AG04449 (cell line): ENCODE data around the gene PRKCE.

Source experiments
- CTCF ChIA-PET: fragments of 350-600 bp; formaldehyde crosslinking; extraction: SDS; loops from one replicate; lab custom pipeline; 2021; ENCODE audit warnings: antibody characterized with exemption; lab: Yijun Ruan, JAX
- POLR2A ChIA-PET: fragments of 400-600, 350-600 bp; formaldehyde crosslinking; extraction: SDS; loops from one replicate; lab custom pipeline; 2020; ENCODE audit warnings: antibody characterized with exemption, inconsistent platforms; lab: Yijun Ruan, JAX
- DNase-seq: peaks from one replicate; pipeline ENCODE4 v3.0.0-alpha.2; 2010; ENCODE audit warnings: low read depth, low spot score
- H3K4me3 ChIP-seq: 2 replicates; pipeline ENCODE4 v1.5.1; 2011; ENCODE audit warnings: low read depth, mild to moderate bottlenecking, control low read depth, low read length
- TF ChIP-seq, protein P1 (sequence below): IDR thresholded peaks from one replicate; pipeline ENCODE4 v1.5.1; 2011; ENCODE audit warnings: mild to moderate bottlenecking, moderate library complexity, low read length, control low read depth, inconsistent platforms; ENCODE audit not compliant: insufficient read depth; ENCODE audit errors: missing control alignments

The PRKCE gene

DNA sequence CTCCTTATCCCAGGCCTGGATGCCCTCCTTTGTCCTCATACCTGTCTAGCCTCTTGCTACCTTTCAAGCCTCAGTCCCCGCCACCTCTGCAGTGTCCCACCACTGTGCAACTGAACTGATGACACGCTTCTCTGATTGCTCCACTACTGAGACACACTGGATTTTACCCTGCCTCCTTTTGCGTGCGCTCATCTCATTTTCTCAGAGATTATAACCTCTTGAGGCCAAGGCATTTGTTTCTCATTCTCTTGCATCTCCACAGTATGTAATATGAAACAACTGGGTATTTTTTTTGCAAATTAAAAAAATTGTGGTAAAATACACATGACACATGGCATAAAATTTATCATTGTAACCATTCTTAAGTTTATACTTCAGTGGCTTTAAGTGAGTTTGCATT lies 95.4 kb downstream of the PRKCE start:
- no peak overlapping the region for H3K4me3 ChIP-seq
- ChIA-PET CTCF (no interaction called here), POLR2A (no interaction called here)
- peak; percentile 24 for DNase-seq
- TF ChIP-seq, protein P1, sequence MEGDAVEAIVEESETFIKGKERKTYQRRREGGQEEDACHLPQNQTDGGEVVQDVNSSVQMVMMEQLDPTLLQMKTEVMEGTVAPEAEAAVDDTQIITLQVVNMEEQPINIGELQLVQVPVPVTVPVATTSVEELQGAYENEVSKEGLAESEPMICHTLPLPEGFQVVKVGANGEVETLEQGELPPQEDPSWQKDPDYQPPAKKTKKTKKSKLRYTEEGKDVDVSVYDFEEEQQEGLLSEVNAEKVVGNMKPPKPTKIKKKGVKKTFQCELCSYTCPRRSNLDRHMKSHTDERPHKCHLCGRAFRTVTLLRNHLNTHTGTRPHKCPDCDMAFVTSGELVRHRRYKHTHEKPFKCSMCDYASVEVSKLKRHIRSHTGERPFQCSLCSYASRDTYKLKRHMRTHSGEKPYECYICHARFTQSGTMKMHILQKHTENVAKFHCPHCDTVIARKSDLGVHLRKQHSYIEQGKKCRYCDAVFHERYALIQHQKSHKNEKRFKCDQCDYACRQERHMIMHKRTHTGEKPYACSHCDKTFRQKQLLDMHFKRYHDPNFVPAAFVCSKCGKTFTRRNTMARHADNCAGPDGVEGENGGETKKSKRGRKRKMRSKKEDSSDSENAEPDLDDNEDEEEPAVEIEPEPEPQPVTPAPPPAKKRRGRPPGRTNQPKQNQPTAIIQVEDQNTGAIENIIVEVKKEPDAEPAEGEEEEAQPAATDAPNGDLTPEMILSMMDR = no peak

DNA sequence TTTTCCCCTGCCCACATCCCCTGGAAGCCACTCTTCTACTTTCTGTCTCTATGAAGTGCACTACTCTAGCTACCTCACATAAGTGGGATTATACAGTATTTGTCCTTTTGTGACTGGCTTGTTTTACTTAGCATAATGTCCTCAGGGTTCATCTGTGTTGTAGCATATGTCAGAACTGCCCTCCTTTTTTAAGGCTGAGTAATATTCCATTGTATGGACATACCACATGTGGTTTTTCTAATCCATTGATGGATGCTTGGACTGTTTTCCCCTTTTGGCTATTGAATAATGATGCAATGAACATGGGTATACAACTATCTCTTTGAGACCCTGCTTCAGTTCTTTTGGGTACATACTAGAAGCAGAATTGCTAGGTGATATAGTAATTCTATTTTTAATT lies 95.9 kb downstream of the PRKCE start:
- TF ChIP-seq, protein P1 = no peak
- ChIA-PET CTCF (no interaction called here), POLR2A (no interaction called here)
- no peak for DNase-seq
- H3K4me3 ChIP-seq = no peak overlapping the region

DNA sequence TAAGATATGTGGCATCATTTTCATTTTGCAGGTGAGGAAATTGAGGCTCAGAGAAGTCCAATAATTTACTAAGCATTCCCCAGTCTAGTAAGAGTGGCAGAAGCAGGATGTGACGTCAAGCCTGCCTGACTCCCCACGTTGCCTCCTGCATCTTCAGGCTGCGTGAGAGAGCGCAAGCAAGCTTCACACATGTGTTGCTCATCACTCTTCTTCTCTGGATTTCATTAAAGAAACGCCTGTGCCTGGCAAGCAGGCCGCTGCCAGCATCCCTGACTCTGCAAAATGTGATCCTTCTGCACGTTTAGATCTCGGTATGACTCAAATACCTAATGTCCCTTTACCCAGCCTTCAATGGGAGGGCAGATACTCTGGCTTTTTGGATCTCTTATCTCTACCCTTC lies 96.8 kb downstream of the PRKCE start:
- CTCF ChIA-PET = interaction anchor here (1.0 to 1.3 kb wide), 3 partner anchors 10 to 31 kb away, joined by 3 to 5 read pairs (median 5); no protein-coding TSS in a partner anchor
- H3K4me3 ChIP-seq = no peak overlapping the region; the same call in none of the 2 replicates
- TF ChIP-seq, protein P1 = no peak
- POLR2A ChIA-PET = no interaction called here
- peak; percentile 94 for DNase-seq

DNA sequence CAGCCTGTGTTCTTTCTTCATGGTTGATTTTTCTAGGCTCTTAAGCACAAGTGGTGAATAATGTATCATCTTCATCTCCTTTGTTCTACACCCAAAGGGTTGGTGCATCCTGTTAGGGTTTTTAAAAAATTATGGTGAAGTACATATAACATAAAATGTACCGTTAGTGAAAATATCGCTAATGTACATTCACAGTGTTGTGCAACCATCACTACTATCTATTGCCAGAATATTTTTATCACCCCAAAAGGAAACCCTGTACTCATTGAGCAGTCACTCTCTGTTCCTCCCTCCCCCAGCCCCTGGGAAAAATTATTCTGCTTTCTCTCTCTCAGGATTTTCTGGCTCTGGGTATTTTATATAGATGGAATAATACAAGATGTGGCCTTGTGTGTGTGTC lies 98.5 kb downstream of the PRKCE start:
- TF ChIP-seq, protein P1 = no peak
- DNase-seq = no peak
- ChIA-PET CTCF (no interaction called here), POLR2A (no interaction called here)
- no peak overlapping the region for H3K4me3 ChIP-seq

DNA sequence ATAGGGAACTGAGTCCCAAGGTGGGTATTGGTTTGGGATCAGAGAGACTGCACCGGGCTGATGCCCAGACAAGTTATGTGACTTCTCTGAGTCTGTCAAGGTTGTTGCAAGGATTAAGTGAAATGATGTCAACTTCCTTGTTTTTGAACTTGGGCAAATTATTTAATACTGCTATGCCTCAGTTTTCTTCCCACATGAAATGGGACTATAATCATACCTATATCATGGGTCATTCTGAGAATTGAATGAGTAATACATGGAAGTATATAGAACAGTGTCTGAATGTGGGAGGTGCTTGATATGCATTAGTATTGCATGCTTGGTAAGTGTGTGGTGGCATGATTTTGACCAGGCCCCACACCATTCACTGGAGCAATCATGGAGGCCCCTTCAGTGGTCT lies 99.0 kb downstream of the PRKCE start:
- POLR2A ChIA-PET = no interaction called here
- H3K4me3 ChIP-seq = no peak overlapping the region
- TF ChIP-seq, protein P1 = no peak
- no peak for DNase-seq
- CTCF ChIA-PET = no interaction called here

DNA sequence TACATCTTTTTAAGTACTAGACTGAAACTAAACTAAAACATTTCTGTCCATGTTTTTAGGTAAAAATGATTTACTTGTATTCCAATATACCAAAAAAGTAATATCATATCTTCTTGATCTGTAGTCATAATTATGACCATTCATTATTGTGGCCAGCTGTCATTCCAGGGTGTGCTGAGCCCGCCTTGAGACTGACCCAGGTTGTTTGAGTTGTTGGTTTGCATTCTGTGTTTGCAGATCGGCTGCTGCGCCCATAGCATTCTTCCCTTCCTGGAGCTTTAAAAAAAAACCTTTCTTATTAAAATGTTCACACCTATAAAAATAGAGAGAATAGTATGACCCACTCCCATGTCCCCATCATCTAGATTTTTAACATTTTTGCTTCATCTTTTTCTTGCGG lies 101.9 kb downstream of the PRKCE start:
- CTCF ChIA-PET = interaction anchor here (1.1 to 1.4 kb wide), 2 partner anchors 111 to 115 kb away, joined by 3 read pairs; no protein-coding TSS in a partner anchor
- H3K4me3 ChIP-seq = no peak overlapping the region
- DNase-seq = no peak
- TF ChIP-seq, protein P1 = no peak
- POLR2A ChIA-PET = no interaction called here
